ENCODE measurements around the gene APCDD1.
"Not testable (repeated sequence)": the region's sequence is repeated elsewhere in the genome, so short reads cannot be mapped to it uniquely, and the experiment has no call there.

The APCDD1 gene

GRCh38 chr18:10485475-10485874 is 31.0 kb downstream of the APCDD1 start:
- H3K9me3 Mint-ChIP-seq, result no peaks in the 10 kb centered on the region
- no peaks in the 10 kb centered on the region for H3K36me3 Mint-ChIP-seq (ENCODE audit: low read depth)
- no peak overlapping the region for H3K27ac Mint-ChIP-seq
- no peaks in the 10 kb centered on the region for H3K27me3 Mint-ChIP-seq
- H3K4me1 Mint-ChIP-seq (ENCODE audit: low read depth), result peaks cover 14% of the 10 kb centered on the region
- H3K4me3 Mint-ChIP-seq, result no peak overlapping the region

GRCh38 chr18:10486362-10486761 is 31.9 kb downstream of the APCDD1 start:
- Mint-ChIP-seq H3K27ac (no peak overlapping the region), H3K4me1 (ENCODE audit: low read depth) (peaks cover 20% of the 10 kb centered on the region), H3K27me3 (no peaks in the 10 kb centered on the region), H3K36me3 (ENCODE audit: low read depth) (no peaks in the 10 kb centered on the region), H3K4me3 (no peak overlapping the region), H3K9me3 (no peaks in the 10 kb centered on the region)

GRCh38 chr18:10487154-10487553 is 32.7 kb downstream of the APCDD1 start:
- H3K9me3 Mint-ChIP-seq, result no peaks in the 10 kb centered on the region
- no peak overlapping the region for H3K4me3 Mint-ChIP-seq
- H3K36me3 Mint-ChIP-seq (ENCODE audit: low read depth), result no peaks in the 10 kb centered on the region
- H3K4me1 Mint-ChIP-seq (ENCODE audit: low read depth), result peaks cover 20% of the 10 kb centered on the region
- H3K27me3 Mint-ChIP-seq, result no peaks in the 10 kb centered on the region
- H3K27ac Mint-ChIP-seq, result no peak overlapping the region

- Mint-ChIP-seq H3K27me3 (no peaks in the 10 kb centered on the region), H3K27ac (no peak overlapping the region), H3K36me3 (ENCODE audit: low read depth) (no peaks in the 10 kb centered on the region), H3K9me3 (no peaks in the 10 kb centered on the region), H3K4me1 (ENCODE audit: low read depth) (peaks cover 16% of the 10 kb centered on the region), H3K4me3 (no peak overlapping the region)
Measured at GRCh38 chr18:10488017-10488416, 33.6 kb downstream of the APCDD1 start.

DNA sequence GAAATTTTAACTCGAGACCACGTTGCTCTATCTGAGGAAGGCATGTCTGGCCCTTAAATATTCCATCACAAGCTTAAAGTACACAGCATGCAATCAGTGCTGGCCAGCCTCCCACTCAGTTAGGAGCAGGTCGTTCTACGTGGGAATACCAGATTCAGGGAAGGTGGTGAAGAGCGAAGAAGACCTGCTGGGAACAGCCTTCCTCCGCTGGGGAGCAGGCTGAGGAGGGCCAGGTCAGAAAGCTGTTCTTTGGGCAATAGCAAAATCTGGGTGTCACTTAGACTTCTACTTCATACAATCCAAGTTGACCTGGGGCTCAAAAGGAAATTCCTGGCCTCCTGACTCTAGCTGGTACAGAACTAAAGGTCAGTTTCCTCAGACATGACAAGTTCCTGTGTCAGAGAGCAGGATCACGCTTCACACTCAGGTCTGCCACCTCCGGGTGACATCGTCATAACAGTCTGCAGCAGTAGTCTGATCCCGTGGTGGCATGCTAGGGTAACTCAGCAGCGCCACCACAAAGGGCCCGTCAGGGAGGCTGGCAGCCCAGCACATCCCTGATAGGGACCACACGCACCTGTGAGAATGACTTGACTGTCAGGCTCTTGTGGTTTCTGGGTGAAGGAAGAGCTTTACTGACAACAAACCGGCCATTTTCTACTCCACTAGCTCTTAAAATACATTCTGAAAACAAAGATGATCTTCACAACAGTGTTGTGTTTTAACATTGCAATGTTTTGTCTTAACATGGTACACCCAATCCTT is 36.1 kb downstream of the APCDD1 start:
- Mint-ChIP-seq H3K36me3 (ENCODE audit: low read depth) (no peaks in the 10 kb centered on the region), H3K27ac (no peak overlapping the region), H3K9me3 (no peaks in the 10 kb centered on the region), H3K27me3 (no peaks in the 10 kb centered on the region), H3K4me3 (no peak overlapping the region), H3K4me1 (ENCODE audit: low read depth) (peaks cover 10% of the 10 kb centered on the region)

GRCh38 chr18:10495936-10496335 is 41.5 kb downstream of the APCDD1 start:
- Mint-ChIP-seq H3K9me3 (no peaks in the 10 kb centered on the region), H3K4me3 (no peak overlapping the region), H3K4me1 (ENCODE audit: low read depth) (peaks cover 10% of the 10 kb centered on the region), H3K27me3 (peaks cover under 1% of the 10 kb centered on the region), H3K27ac (no peak overlapping the region), H3K36me3 (ENCODE audit: low read depth) (no peaks in the 10 kb centered on the region)

- peaks cover 9% of the 10 kb centered on the region for H3K4me1 Mint-ChIP-seq (ENCODE audit: low read depth)
- H3K27ac Mint-ChIP-seq, result no peak overlapping the region
- no peak overlapping the region for H3K4me3 Mint-ChIP-seq
- H3K27me3 Mint-ChIP-seq, result peaks cover 12% of the 10 kb centered on the region
- peaks cover 4% of the 10 kb centered on the region for H3K9me3 Mint-ChIP-seq
- no peaks in the 10 kb centered on the region for H3K36me3 Mint-ChIP-seq (ENCODE audit: low read depth)
Measured at GRCh38 chr18:10497206-10497749, 42.8 kb downstream of the APCDD1 start.

DNA sequence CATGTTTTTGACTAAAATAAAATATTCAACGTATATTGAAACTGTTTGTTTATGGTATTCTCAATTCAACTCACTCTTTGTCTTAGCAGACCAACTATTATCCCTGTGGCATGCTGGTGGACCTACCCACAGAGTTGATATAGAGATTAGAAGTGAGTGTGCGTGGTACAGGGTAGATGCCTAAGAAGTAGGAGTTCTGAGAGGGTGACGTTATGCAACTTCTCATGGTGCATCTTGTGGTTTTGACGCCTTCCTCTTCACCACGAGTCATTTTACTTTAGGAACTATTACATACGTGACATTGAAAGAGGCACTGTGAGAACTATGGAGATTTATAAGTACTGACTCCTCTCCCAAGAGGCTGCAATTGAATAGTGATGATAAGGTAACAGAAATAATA is 44.8 kb downstream of the APCDD1 start:
- Mint-ChIP-seq H3K27ac (no peak overlapping the region), H3K4me3 (no peak overlapping the region), H3K4me1 (ENCODE audit: low read depth) (peaks cover 9% of the 10 kb centered on the region), H3K9me3 (peaks cover 4% of the 10 kb centered on the region), H3K36me3 (ENCODE audit: low read depth) (no peaks in the 10 kb centered on the region), H3K27me3 (peaks cover 23% of the 10 kb centered on the region)

DNA sequence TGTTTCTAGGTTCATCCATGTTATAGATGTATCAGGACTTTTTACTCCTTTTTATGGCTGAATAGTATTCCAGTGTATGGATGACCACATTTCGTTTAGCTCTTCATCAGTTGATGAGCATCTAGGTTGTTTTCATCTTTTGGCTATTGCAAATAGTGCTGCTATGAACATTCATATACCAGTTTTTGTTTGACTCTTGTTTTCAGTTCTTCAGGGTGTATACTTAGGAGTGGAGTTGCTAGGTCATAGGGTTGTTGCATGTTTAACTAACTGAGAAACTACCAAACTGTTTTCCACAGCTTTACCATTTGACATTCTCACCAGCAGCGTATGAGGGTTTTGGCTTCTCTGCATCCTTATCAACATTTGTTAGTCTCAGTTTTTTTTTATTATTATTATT is 45.6 kb downstream of the APCDD1 start:
- H3K9me3 Mint-ChIP-seq, result peaks cover 8% of the 10 kb centered on the region
- peaks cover 9% of the 10 kb centered on the region for H3K4me1 Mint-ChIP-seq (ENCODE audit: low read depth)
- H3K27ac Mint-ChIP-seq, result no peak overlapping the region
- no peak overlapping the region for H3K4me3 Mint-ChIP-seq
- peaks cover 30% of the 10 kb centered on the region for H3K27me3 Mint-ChIP-seq
- H3K36me3 Mint-ChIP-seq (ENCODE audit: low read depth), result peaks cover 4% of the 10 kb centered on the region

DNA sequence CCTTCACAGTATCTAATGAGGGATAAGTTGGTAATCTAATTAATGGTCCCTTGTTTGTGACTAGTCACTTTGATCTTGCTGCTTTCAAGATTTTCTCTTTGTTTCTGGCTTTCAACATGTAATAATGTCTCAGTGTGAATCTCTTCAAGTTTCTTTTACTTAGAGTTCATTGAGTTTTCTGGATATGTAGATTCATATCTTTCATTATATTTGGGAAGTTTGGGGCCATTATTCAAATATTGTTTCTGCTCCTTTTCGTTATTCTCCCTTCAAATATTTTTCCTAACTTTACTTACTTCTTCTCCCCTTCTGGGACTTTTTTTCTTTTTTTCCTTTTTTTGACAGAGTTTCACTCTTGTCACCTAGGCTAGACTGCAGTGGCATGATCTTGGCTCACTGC is 50.3 kb downstream of the APCDD1 start:
- no peaks in the 10 kb centered on the region for H3K4me1 Mint-ChIP-seq (ENCODE audit: low read depth)
- H3K27ac Mint-ChIP-seq, result no peak overlapping the region
- peaks cover 21% of the 10 kb centered on the region for H3K9me3 Mint-ChIP-seq
- peaks cover 4% of the 10 kb centered on the region for H3K36me3 Mint-ChIP-seq (ENCODE audit: low read depth)
- peaks cover 30% of the 10 kb centered on the region for H3K27me3 Mint-ChIP-seq
- H3K4me3 Mint-ChIP-seq, result no peak overlapping the region

DNA sequence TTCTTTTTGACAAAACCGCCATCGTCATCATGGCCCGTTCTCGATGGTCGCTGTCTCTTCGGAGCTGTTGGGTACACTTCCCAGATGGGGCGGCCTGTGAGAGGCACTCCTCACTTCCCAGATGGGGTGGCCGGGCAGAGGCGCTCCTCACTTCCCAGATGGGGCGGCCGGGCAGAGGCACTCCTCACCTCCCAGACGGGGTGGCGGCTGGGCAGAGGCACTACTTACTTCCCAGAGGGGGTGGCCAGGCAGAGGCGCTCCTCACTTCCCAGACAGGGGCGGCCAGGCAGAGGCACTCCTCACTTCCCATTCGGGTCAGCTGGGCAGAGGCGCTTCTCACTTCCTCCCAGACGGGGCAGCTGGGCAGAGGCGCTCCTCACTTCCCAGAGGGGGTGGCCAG is 51.5 kb downstream of the APCDD1 start:
- peaks cover 29% of the 10 kb centered on the region for H3K27me3 Mint-ChIP-seq
- H3K4me1 Mint-ChIP-seq (ENCODE audit: low read depth); H3K27ac Mint-ChIP-seq; H3K36me3 Mint-ChIP-seq (ENCODE audit: low read depth); H3K4me3 Mint-ChIP-seq: not testable (repeated sequence)
- H3K9me3 Mint-ChIP-seq, result peaks cover 21% of the 10 kb centered on the region

- H3K36me3 Mint-ChIP-seq (ENCODE audit: low read depth), result peaks cover 4% of the 10 kb centered on the region
- H3K27me3 Mint-ChIP-seq, result peaks cover 12% of the 10 kb centered on the region
- H3K4me1 Mint-ChIP-seq (ENCODE audit: low read depth), result no peaks in the 10 kb centered on the region
- H3K27ac Mint-ChIP-seq, result no peak overlapping the region
- H3K9me3 Mint-ChIP-seq, result peaks cover 17% of the 10 kb centered on the region
- no peak overlapping the region for H3K4me3 Mint-ChIP-seq
Measured at GRCh38 chr18:10508591-10508990, 54.2 kb downstream of the APCDD1 start.

- Mint-ChIP-seq H3K4me1 (ENCODE audit: low read depth) (no peaks in the 10 kb centered on the region), H3K4me3 (no peak overlapping the region), H3K9me3 (peaks cover 13% of the 10 kb centered on the region), H3K27ac (no peak overlapping the region), H3K27me3 (peaks cover 24% of the 10 kb centered on the region), H3K36me3 (ENCODE audit: low read depth) (no peaks in the 10 kb centered on the region)
Measured at GRCh38 chr18:10511236-10511635, 56.8 kb downstream of the APCDD1 start.

GRCh38 chr18:10514082-10514481 is 59.6 kb downstream of the APCDD1 start:
- Mint-ChIP-seq H3K4me3 (no peak overlapping the region), H3K9me3 (peaks cover 4% of the 10 kb centered on the region), H3K27ac (no peak overlapping the region), H3K4me1 (ENCODE audit: low read depth) (no peaks in the 10 kb centered on the region), H3K36me3 (ENCODE audit: low read depth) (no peaks in the 10 kb centered on the region), H3K27me3 (peaks cover 48% of the 10 kb centered on the region)

GRCh38 chr18:10514601-10515000 is 60.2 kb downstream of the APCDD1 start:
- Mint-ChIP-seq H3K4me3 (no peak overlapping the region), H3K27me3 (peaks cover 51% of the 10 kb centered on the region), H3K27ac (no peak overlapping the region), H3K4me1 (ENCODE audit: low read depth) (peaks cover under 1% of the 10 kb centered on the region), H3K9me3 (peaks cover 4% of the 10 kb centered on the region), H3K36me3 (ENCODE audit: low read depth) (no peaks in the 10 kb centered on the region)

GRCh38 chr18:10515456-10515855 is 61.0 kb downstream of the APCDD1 start:
- Mint-ChIP-seq H3K27me3 (peaks cover 51% of the 10 kb centered on the region), H3K36me3 (ENCODE audit: low read depth) (no peaks in the 10 kb centered on the region), H3K4me1 (ENCODE audit: low read depth) (peaks cover 5% of the 10 kb centered on the region), H3K4me3 (no peak overlapping the region), H3K9me3 (peaks cover 4% of the 10 kb centered on the region), H3K27ac (no peak overlapping the region)

All from stimulated activated naive CD8-positive, alpha-beta T cell treated with anti-CD3 and anti-CD28 coated beads, Interleukin-15, Interleukin-2, amounts not matched to agents 100 ng/mL and 50 ng/mL, for 24 hours (primary cell).